ENCODE results near the gene ACVR1B. TPM values are rescaled to one million over a fixed set of nuclear protein-coding genes. Genes with fewer than 3 reads are reported as not detected.
A peak's percentile ranks its signal among the peaks of the same experiment; 100 is the strongest.

ACVR1B gene
- total and polyA plus RNA-seq, 2 experiments from 2014 or later: 2.4 to 7.5 TPM

- Histone ChIP-seq H3K4me1 (ENCODE audit: insufficient read depth) (peaks cover 20% of the 10 kb centered on the region), H3F3A (replicated peaks; ENCODE audit: low read depth) (peaks cover 10% of the 10 kb centered on the region; the same call in 1 of the 2 replicates), H4K20me1 (replicated peaks; ENCODE audit: insufficient read depth) (no peaks in the 10 kb centered on the region), H3K9me2 (ENCODE audit: insufficient read depth) (no peaks in the 10 kb centered on the region), H3K27ac (ENCODE audit: low read depth) (no peak overlapping the region), H3K4me2 (no peak overlapping the region), H3K4me3 (peak overlapping the region; percentile 77; the same call in 1 of the 2 replicates), H3K36me3 (ENCODE audit: insufficient read depth) (no peaks in the 10 kb centered on the region), H3K27me3 (ENCODE audit: insufficient read depth) (peaks cover 57% of the 10 kb centered on the region), H2AFZ (no peak overlapping the region), H3K79me2 (replicated peaks; ENCODE audit: insufficient read depth) (no peaks in the 10 kb centered on the region)
- Mint-ChIP-seq H3K36me3 (ENCODE audit: low read depth) (no peaks in the 10 kb centered on the region), H3K27me3 (ENCODE audit: insufficient read depth, low read depth, poor library complexity) (peaks cover 58% of the 10 kb centered on the region), H3K4me3 (peak overlapping the region; percentile 91; the same call in 2 of the 3 replicates), H3K4me1 (peaks cover 35% of the 10 kb centered on the region), H3K27ac (no peak overlapping the region), H3K9me3 (no peaks in the 10 kb centered on the region; the same call in 2 of the 3 replicates)
- no peak for DNase-seq (ENCODE audit: low spot score)
- no peak for TF ChIP-seq JUNB (IDR thresholded peaks at IDR 0.05; ENCODE audit: unreplicated experiment)
- no peak for TF ChIP-seq EZH2 (IDR thresholded peaks at IDR 0.05; ENCODE audit: low read depth, unreplicated experiment)
- no peak for TF ChIP-seq CTCF (conservative IDR thresholded peaks at IDR 0.05; ENCODE audit: low read depth in 2 of 2)
- no peak for TF ChIP-seq CREB1 (CRISPR knock-in tag; IDR thresholded peaks at IDR 0.05; ENCODE audit: low read depth)
- no peak for TF ChIP-seq EZH2phosphoT487 (IDR thresholded peaks at IDR 0.05; ENCODE audit: unreplicated experiment)
- no peak for ATAC-seq
Measured at GRCh38 chr12:52005218-52005902, 53.9 kb downstream of the ACVR1B start.

- Mint-ChIP-seq H3K27me3 (ENCODE audit: insufficient read depth, low read depth, poor library complexity) (peaks cover 62% of the 10 kb centered on the region), H3K4me3 (peak overlapping the region; percentile 91), H3K27ac (no peak overlapping the region), H3K36me3 (ENCODE audit: low read depth) (no peaks in the 10 kb centered on the region), H3K4me1 (peaks cover 43% of the 10 kb centered on the region), H3K9me3 (no peaks in the 10 kb centered on the region; the same call in 2 of the 3 replicates)
- DNase-seq (ENCODE audit: low spot score) (peak; percentile 73), ATAC-seq (peak; percentile 8)
- H3K27me3 ChIP-seq (ENCODE audit: insufficient read depth): peaks cover 57% of the 10 kb centered on the region
- H3K27ac ChIP-seq (ENCODE audit: low read depth): no peak overlapping the region
- H3K4me3 ChIP-seq: peak overlapping the region; percentile 77
- no peaks in the 10 kb centered on the region for H3K79me2 ChIP-seq (replicated peaks; ENCODE audit: insufficient read depth)
- H4K20me1 ChIP-seq (replicated peaks; ENCODE audit: insufficient read depth): no peaks in the 10 kb centered on the region
- H3K4me2 ChIP-seq: peak overlapping the region; percentile 97
- peaks cover 27% of the 10 kb centered on the region for H3K4me1 ChIP-seq (ENCODE audit: insufficient read depth)
- H3F3A ChIP-seq (replicated peaks; ENCODE audit: low read depth): peaks cover 10% of the 10 kb centered on the region; the same call in 1 of the 2 replicates
- no peaks in the 10 kb centered on the region for H3K36me3 ChIP-seq (ENCODE audit: insufficient read depth)
- 0 out of 2 replicates have a peak, but pooled peaks have one; percentile 16 for TF ChIP-seq CREB1 (CRISPR knock-in tag; IDR thresholded peaks at IDR 0.05; ENCODE audit: low read depth)
- no peak for TF ChIP-seq EZH2phosphoT487 (IDR thresholded peaks at IDR 0.05; ENCODE audit: unreplicated experiment)
- peak overlapping the region; percentile 43; the same call in 1 of the 2 replicates for H2AFZ ChIP-seq
- no peaks in the 10 kb centered on the region for H3K9me2 ChIP-seq (ENCODE audit: insufficient read depth)
Measured at GRCh38 chr12:52005903-52006703, 54.6 kb downstream of the ACVR1B start.

Data from GM23338 (cell line).